ENCODE measurements around the gene SPRR2E. TPM values are rescaled to one million over a fixed set of nuclear protein-coding genes. Genes with fewer than 3 reads are reported as not detected.

SPRR2E gene
- total RNA-seq = not detected in 2 replicates

DNA sequence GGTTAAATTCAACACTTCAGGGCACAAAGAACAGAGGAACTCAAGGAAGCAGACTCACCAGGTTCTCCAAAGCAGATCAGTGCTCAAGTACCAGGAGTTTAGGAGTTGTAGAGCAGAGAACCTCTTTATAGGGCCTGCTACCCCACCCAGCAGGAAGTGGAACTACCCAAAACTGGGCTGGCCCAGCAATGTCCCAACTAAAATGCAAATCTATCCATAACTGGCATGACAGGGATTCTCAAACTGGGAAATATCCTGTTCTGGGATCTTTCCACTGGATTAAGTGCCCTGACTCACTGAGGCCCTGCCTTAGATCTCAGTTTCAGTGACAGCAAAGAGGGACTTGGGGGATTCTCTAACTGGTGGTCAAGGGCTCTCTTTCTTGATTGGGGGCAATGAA is at the start of gene SPRR2E:
TSS of gene SPRR2E (minus strand) at position 101 of the 400 bp plus-strand sequence. CDS start 775 bp downstream, outside the sequence.

DNA sequence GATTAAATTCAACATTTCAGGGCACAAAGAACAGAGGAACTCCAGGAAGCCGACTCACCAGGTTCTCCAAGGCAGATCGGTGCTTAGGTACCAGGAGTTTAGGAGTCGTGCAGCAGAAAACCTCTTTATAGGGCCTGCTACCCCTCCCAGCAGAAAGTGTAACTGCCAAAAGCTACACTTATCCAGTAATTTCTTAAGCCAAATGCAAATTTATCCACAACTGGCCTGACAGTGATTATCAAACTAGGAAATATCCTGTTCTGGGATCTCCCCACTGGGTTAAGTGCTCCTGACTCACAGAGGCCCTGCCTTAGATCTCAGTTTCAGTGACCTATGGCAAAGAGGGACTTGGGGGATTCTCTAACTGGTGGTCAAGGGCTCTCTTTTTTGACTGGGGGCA is 19.1 kb upstream of the SPRR2E start, which contains the start of gene SPRR2F:
TSS of gene SPRR2F (minus strand) at position 101 of the 400 bp plus-strand sequence. CDS start 783 bp downstream, outside the sequence.

DNA sequence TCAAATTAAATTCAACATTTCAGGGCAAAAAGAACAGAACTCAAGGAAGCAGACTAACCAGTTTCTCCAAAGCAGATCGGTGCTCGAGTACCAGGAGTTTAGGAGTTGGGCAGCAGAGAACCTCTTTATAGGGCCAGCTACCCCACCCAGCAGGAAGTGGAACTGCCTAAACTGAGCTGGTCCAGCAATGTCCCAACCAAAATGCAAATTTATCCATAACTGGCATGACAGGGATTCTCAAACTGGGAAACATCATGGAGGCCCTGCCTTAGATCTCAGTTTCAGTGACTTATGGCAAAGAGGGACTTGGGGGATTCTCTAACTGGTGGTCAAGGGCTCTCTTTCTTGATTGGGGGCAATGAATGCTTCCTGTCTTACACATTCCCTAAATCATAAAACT is 22.8 kb downstream of the SPRR2E start, which contains the start of gene SPRR2B:
TSS of gene SPRR2B (minus strand) at position 101 of the 400 bp plus-strand sequence. CDS start 772 bp downstream, outside the sequence.

DNA sequence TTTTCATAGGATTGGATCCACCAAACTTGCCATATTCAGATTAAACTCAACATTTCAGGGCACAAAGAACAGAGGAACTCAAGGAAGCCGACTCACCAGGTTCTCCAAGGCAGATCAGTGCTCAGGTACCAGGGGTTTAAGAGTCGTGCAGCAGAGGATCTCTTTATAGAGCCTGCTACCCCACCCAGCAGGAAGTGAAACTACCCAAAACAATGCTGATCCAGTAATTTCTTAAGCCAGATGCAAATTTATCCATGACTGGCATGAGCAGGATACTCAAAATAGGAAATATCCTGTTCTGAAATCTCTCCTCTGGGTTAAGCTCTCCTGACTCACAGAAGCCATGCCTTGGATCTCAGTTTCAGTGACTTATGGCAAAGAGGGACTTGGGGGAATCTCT is 37.0 kb downstream of the SPRR2E start, which contains the start of gene SPRR2A:
TSS of gene SPRR2A (minus strand) at position 138 of the 400 bp plus-strand sequence. CDS start 777 bp downstream, outside the sequence.

Other genes starting within 250 kb of the SPRR2E start
- gene LCE7A, start 234.5 kb downstream of the SPRR2E start, total RNA-seq = not detected in 2 replicates
- gene SMCP, start 216.2 kb downstream of the SPRR2E start, total RNA-seq = 0.11 TPM in 1 of 2 replicates, not detected in the other
- 0.37 and 1.7 TPM in 2 replicates for gene IVL, start 186.0 kb downstream of the SPRR2E start, total RNA-seq
- not detected in 2 replicates for gene SPRR5, start 147.3 kb downstream of the SPRR2E start, total RNA-seq
- not detected in 2 replicates for gene SPRR4, start 123.9 kb downstream of the SPRR2E start, total RNA-seq
- not detected in 2 replicates for gene SPRR1A, start 110.4 kb downstream of the SPRR2E start, total RNA-seq
- not detected in 2 replicates for gene SPRR3, start 92.8 kb downstream of the SPRR2E start, total RNA-seq
- not detected in 2 replicates for gene SPRR1B, start 63.3 kb downstream of the SPRR2E start, total RNA-seq
- gene SPRR2D, start 53.4 kb downstream of the SPRR2E start, total RNA-seq = not detected in 2 replicates
- gene SPRR2A, start 37.0 kb downstream of the SPRR2E start, total RNA-seq = not detected in 2 replicates
- not detected in 2 replicates for gene SPRR2B, start 22.9 kb downstream of the SPRR2E start, total RNA-seq
- gene SPRR2F, start 19.0 kb upstream of the SPRR2E start, total RNA-seq = not detected in 2 replicates
- gene SPRR2G, start 56.4 kb upstream of the SPRR2E start, total RNA-seq = not detected in 2 replicates
- not detected in 2 replicates for gene LELP1, start 108.9 kb upstream of the SPRR2E start, total RNA-seq
- gene PRR9, start 123.1 kb upstream of the SPRR2E start, total RNA-seq = 0.12 and 1.2 TPM in 2 replicates
- gene LORICRIN, start 165.2 kb upstream of the SPRR2E start, total RNA-seq = not detected in 2 replicates
- gene PGLYRP3, start 218.4 kb upstream of the SPRR2E start, total RNA-seq = not detected in 2 replicates

Measured in uterine smooth muscle cell (primary cell).